Activated CD8-positive, alpha-beta T cell treated with anti-CD3 and anti-CD28 coated beads, Interleukin-2, amount 10 ng/mL, durations not matched to agents 7 days and 5 days (primary cell): ENCODE results near the gene PGC. TPM values are rescaled to one million over a fixed set of nuclear protein-coding genes. Genes with fewer than 3 reads are reported as not detected.

Experiments used
- ATAC-seq: fragments of 150-1000 bp; cut with Tn5 transposase; one replicate; pipeline ENCODE4 v1.10.0; 2021; ENCODE audit warnings: moderate library complexity
- CTCF ChIA-PET: fragments of 350-600 bp; sonication (Branson Sonifier 250); formaldehyde crosslinking; loops from one replicate; lab custom pipeline; 2021; ENCODE audit warnings: antibody characterized with exemption; lab: Charles Lee
- POLR2A ChIA-PET: fragments of 350-600 bp; sonication (Branson Sonifier 250); formaldehyde crosslinking; loops from one replicate; lab custom pipeline; 2021; ENCODE audit warnings: antibody characterized with exemption; lab: Charles Lee
- DNase-seq: peaks from one replicate; pipeline ENCODE4 v3.0.0-alpha.2; 2020
- H3K27ac Mint-ChIP-seq: one replicate; pipeline ENCODE4 v1.8.0; 2021; ENCODE audit warnings: mild to moderate bottlenecking, mixed read lengths
- H3K27me3 Mint-ChIP-seq: one replicate; pipeline ENCODE4 v1.8.0; 2021; ENCODE audit warnings: low read depth, mixed read lengths
- H3K36me3 Mint-ChIP-seq: one replicate; pipeline ENCODE4 v1.8.0; 2021; ENCODE audit warnings: low read depth, mixed read lengths
- H3K4me1 Mint-ChIP-seq: one replicate; pipeline ENCODE4 v1.8.0; 2021; ENCODE audit warnings: low read depth, mixed read lengths
- H3K4me3 Mint-ChIP-seq: one replicate; pipeline ENCODE4 v1.8.0; 2021; ENCODE audit warnings: mild to moderate bottlenecking, mixed read lengths
- H3K9me3 Mint-ChIP-seq: one replicate; pipeline ENCODE4 v1.8.0; 2022; ENCODE audit warnings: mixed read lengths; ENCODE audit not compliant: insufficient read depth
- total RNA-seq, 2 experiments: library from RNA; stranded (reverse); gene quantifications; one replicate each; pipeline ENCODE4 v1.2.3, GENCODE V29; 2021

The PGC gene
- total RNA-seq, 2 experiments from 2014 or later, result not detected

DNA sequence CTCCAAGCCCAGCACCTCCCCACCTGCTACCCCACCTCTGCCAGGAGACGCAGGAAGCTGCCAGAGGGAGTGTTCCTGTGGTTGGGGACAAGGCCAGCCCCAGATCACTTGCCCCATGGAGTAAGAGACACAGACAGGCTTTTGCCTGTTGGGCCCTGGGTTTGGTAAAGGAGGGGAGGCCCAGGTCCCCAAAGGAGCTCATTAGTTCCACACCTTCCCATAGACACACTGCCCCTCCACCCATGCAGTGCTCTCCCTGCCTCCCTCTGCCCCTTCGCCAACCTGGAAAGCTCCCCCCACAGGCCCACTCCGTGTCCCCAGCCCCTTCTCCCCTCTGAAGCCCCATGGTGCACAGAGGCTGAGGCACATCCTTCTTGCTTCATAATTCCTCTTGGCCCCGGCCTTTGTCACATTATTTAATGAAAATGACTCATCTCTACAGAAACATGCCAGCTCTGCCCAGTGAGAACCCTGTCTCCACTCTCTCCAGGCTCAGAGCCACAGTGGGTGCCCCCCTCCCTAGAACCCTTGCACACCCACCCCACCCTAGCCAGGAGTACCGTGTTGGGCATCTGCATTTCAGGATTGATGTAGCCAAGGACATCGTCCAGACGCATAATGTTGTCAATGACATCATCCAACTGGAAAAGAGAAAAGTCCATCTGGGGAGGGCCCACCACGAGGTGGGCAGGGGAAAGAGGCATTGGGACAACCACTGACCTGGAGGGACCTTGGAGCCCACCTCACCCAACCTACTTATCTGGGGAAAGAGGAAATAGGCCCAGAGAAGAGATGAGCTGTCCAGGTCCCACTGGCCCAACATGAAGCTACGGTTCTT, 57.8 kb downstream of the PGC start:
- Mint-ChIP-seq H3K27me3 (no peaks in the 10 kb centered on the region), H3K4me3 (no peak overlapping the region)
- no peak for ATAC-seq

DNA sequence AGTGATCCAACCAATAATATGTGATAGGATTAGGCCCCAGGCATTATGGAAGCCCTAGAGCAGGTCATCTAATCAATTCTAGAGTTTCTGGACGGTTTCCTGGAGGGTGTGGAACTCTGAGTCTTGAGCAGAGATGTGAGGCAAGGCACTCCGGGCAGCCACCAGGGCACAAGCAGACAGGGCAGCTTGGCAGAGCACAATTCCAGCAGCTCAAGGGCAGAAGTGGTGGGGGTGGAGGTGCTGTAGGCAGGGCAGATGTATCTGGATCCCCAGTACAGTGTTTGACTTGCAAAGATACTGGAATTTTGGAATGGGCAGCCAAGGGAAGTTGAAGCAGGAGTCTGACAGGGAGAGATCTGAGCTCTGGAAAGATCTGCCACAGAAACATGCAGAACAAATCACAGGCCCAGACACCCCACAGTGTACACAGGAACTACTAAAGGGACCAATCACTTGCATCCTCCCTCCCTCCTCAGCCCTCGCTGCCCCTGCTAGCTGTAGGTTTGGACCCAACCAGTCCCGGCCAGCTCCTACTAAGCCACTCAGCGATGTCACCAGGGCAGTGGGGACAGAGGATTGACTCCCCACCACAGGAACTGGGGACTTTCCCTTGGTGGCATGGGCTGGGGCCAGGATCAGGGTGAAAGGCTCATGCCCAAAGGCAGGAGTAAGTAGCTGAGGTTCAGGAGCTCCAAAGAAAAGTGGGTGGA, 58.8 kb downstream of the PGC start:
- ChIA-PET POLR2A (no interaction called here), CTCF (interaction anchor here (0.7 to 1.7 kb wide), 5 partner anchors 18 to 99 kb away, joined by 3 to 6 read pairs (median 3); partner anchors contain the start of gene TOMM6)
- peaks cover 13% of the 10 kb centered on the region for H3K4me1 Mint-ChIP-seq
- H3K4me3 Mint-ChIP-seq, result no peak overlapping the region
- H3K27me3 Mint-ChIP-seq, result no peaks in the 10 kb centered on the region
- no peaks in the 10 kb centered on the region for H3K9me3 Mint-ChIP-seq
- no peak overlapping the region for H3K27ac Mint-ChIP-seq
- H3K36me3 Mint-ChIP-seq, result peaks cover 4% of the 10 kb centered on the region
- no peak for DNase-seq
- no peak for ATAC-seq

More for the DNA sequence above, 57.8 kb downstream of the PGC start:
- ChIA-PET CTCF (interaction anchor here (0.7 to 2.4 kb wide), 5 partner anchors 17 to 321 kb away, joined by 3 to 6 read pairs (median 6); partner anchors contain the start of gene TOMM6), POLR2A (no interaction called here)
- Mint-ChIP-seq H3K4me1 (peaks cover 8% of the 10 kb centered on the region), H3K27ac (no peak overlapping the region), H3K36me3 (peaks cover 4% of the 10 kb centered on the region), H3K9me3 (no peaks in the 10 kb centered on the region)
- no peak for DNase-seq

GRCh38 chr6:41687501-41688175, 59.6 kb downstream of the PGC start:
- ChIA-PET CTCF (interaction anchor here (0.7 to 0.8 kb wide), 2 partner anchors 84 to 85 kb away, joined by 3 read pairs; no protein-coding TSS in a partner anchor), POLR2A (no interaction called here)
- Mint-ChIP-seq H3K27me3 (no peaks in the 10 kb centered on the region), H3K4me1 (peaks cover 18% of the 10 kb centered on the region), H3K4me3 (no peak overlapping the region), H3K27ac (no peak overlapping the region), H3K36me3 (peaks cover 4% of the 10 kb centered on the region), H3K9me3 (no peaks in the 10 kb centered on the region)
- ATAC-seq, result no peak
- no peak for DNase-seq

Other genes starting within 250 kb of the PGC start
- gene FOXP4, start 201.0 kb downstream of the PGC start, total RNA-seq, result 1 to 10 TPM; 6.7 to 7.1 TPM
- not detected for gene MDFI, start 108.9 kb downstream of the PGC start, total RNA-seq
- 10 to 100 TPM; 18.5 to 21.2 TPM for gene TFEB, start 11.8 kb downstream of the PGC start, total RNA-seq
- gene FRS3, start 32.5 kb upstream of the PGC start, total RNA-seq, result 1 to 10 TPM; 5.1 to 7.0 TPM
- gene PRICKLE4, start 33.4 kb upstream of the PGC start, total RNA-seq, result under 1 TPM in 1 of 2 experiments, not detected in 1; 0.40 TPM
- gene TOMM6, start 40.3 kb upstream of the PGC start, total RNA-seq, result 100 to 1,000 TPM; 215 to 218 TPM
- 1 to 10 TPM; 6.2 to 7.8 TPM for gene USP49, start 148.0 kb upstream of the PGC start, total RNA-seq
- gene MED20, start 173.7 kb upstream of the PGC start, total RNA-seq, result 10 to 100 TPM; 20.6 to 22.3 TPM
- 10 to 100 TPM; 39.4 to 43.1 TPM for gene BYSL, start 174.1 kb upstream of the PGC start, total RNA-seq
- gene CCND3, start 194.4 kb upstream of the PGC start, total RNA-seq, result 100 to 1,000 TPM; 441 to 462 TPM